H9 (cell line): ENCODE data around the gene PRKCZ. TPM values are rescaled to one million over a fixed set of nuclear protein-coding genes. Genes with fewer than 3 reads are reported as not detected.

Experiments used
- DNase-seq: peaks from one replicate; pipeline ENCODE4 v3.0.0-alpha.2; 2017
- H2AFZ ChIP-seq: one replicate; pipeline ENCODE4 v1.6.1; 2013; ENCODE audit warnings: mild to moderate bottlenecking, low read length, control low read depth, moderate library complexity
- H2AK5ac ChIP-seq: 2 replicates; pipeline ENCODE4 v1.6.1; 2013; ENCODE audit warnings: low read length, control low read depth, mixed read lengths; ENCODE audit not compliant: insufficient read length
- H2BK120ac ChIP-seq: one replicate; pipeline ENCODE4 v1.6.1; 2013; ENCODE audit warnings: low read depth, mild to moderate bottlenecking, low read length, control low read depth, inconsistent platforms; ENCODE audit not compliant: poor library complexity, severe bottlenecking
- H2BK12ac ChIP-seq: 2 replicates; pipeline ENCODE4 v1.6.1; 2013; ENCODE audit warnings: low read length, control low read depth, mixed read lengths, low read depth; ENCODE audit not compliant: insufficient read length
- H2BK15ac ChIP-seq: 2 replicates; pipeline ENCODE4 v1.6.1; 2013; ENCODE audit warnings: low read depth, low read length, control low read depth
- H2BK20ac ChIP-seq: one replicate; pipeline ENCODE4 v1.6.1; 2013; ENCODE audit warnings: low read depth, mild to moderate bottlenecking, low read length, control low read depth, inconsistent platforms; ENCODE audit not compliant: poor library complexity, severe bottlenecking
- H2BK5ac ChIP-seq: 2 replicates; pipeline ENCODE4 v1.6.1; 2013; ENCODE audit warnings: low read length, control low read depth, mixed read lengths; ENCODE audit not compliant: insufficient read length
- H3K14ac ChIP-seq: 2 replicates; pipeline ENCODE4 v1.6.1; 2013; ENCODE audit warnings: low read length, control low read depth; ENCODE audit not compliant: insufficient read depth
- H3K18ac ChIP-seq: 2 replicates; pipeline ENCODE4 v1.6.1; 2013; ENCODE audit warnings: low read depth, mild to moderate bottlenecking, mixed read lengths, low read length, control low read depth; ENCODE audit not compliant: insufficient read length
- H3K23ac ChIP-seq: 2 replicates; pipeline ENCODE4 v1.6.1; 2013; ENCODE audit warnings: low read length, control low read depth, mixed read lengths, low read depth; ENCODE audit not compliant: insufficient read length
- H3K23me2 ChIP-seq: 2 replicates; pipeline ENCODE4 v1.6.1; 2013; ENCODE audit warnings: low read depth, mild to moderate bottlenecking, mixed read lengths, low read length, control low read depth; ENCODE audit not compliant: insufficient read length, poor library complexity, severe bottlenecking
- H3K27ac ChIP-seq: 2 replicates; pipeline ENCODE4 v1.5.1; 2013; ENCODE audit warnings: low read length, control low read depth, mixed read lengths, low read depth; ENCODE audit not compliant: insufficient read length
- H3K27me3 ChIP-seq: 2 replicates; pipeline ENCODE4 v1.6.1; 2013; ENCODE audit warnings: low read length, control low read depth, inconsistent platforms; ENCODE audit not compliant: insufficient read depth
- H3K4ac ChIP-seq: 2 replicates; pipeline ENCODE4 v1.6.1; 2013; ENCODE audit warnings: low read depth, mild to moderate bottlenecking, control low read depth, inconsistent platforms, low read length, moderate library complexity
- H3K4me1 ChIP-seq: 2 replicates; pipeline ENCODE4 v1.6.1; 2013; ENCODE audit warnings: low read length, control low read depth, inconsistent platforms; ENCODE audit not compliant: insufficient read depth
- H3K4me2 ChIP-seq: 2 replicates; pipeline ENCODE4 v1.6.1; 2013; ENCODE audit warnings: low read length, control low read depth, mixed read lengths; ENCODE audit not compliant: insufficient read length, insufficient read depth
- H3K56ac ChIP-seq: 2 replicates; pipeline ENCODE4 v1.6.1; 2013; ENCODE audit warnings: low read depth, mild to moderate bottlenecking, mixed read lengths, low read length, control low read depth; ENCODE audit not compliant: insufficient read length
- H3K79me1 ChIP-seq: 2 replicates; pipeline ENCODE4 v1.6.1; 2013; ENCODE audit warnings: low read depth, mild to moderate bottlenecking, moderate library complexity, low read length, control low read depth, inconsistent platforms; ENCODE audit not compliant: insufficient read depth, poor library complexity, severe bottlenecking
- H3K79me2 ChIP-seq: 2 replicates; pipeline ENCODE4 v1.6.1; 2013; ENCODE audit warnings: low read length, control low read depth, inconsistent platforms; ENCODE audit not compliant: insufficient read depth
- H3K9ac ChIP-seq: 2 replicates; pipeline ENCODE4 v1.6.1; 2013; ENCODE audit warnings: low read length, control low read depth, mixed read lengths; ENCODE audit not compliant: insufficient read length; ENCODE audit errors: extremely low read depth
- H3K9me3 ChIP-seq: one replicate; pipeline ENCODE4 v1.6.1; 2013; ENCODE audit warnings: low read depth, low read length, inconsistent platforms; ENCODE audit not compliant: control insufficient read depth
- H3T11ph ChIP-seq: one replicate; pipeline ENCODE4 v1.6.1; 2013; ENCODE audit warnings: mild to moderate bottlenecking, low read length, control low read depth, inconsistent platforms
- H4K20me1 ChIP-seq: one replicate; pipeline ENCODE4 v1.6.1; 2013; ENCODE audit not compliant: control insufficient read depth, insufficient read length, insufficient read depth
- H4K5ac ChIP-seq: 2 replicates; pipeline ENCODE4 v1.6.1; 2013; ENCODE audit warnings: low read depth, mild to moderate bottlenecking, mixed read lengths, low read length, control low read depth; ENCODE audit not compliant: insufficient read length
- H4K8ac ChIP-seq: replicated peaks from 2 replicates; pipeline ENCODE4 v1.6.1; 2013; ENCODE audit warnings: low read length, control low read depth, mixed read lengths, low read depth; ENCODE audit not compliant: insufficient read length
- H4K91ac ChIP-seq: 2 replicates; pipeline ENCODE4 v1.6.1; 2013; ENCODE audit warnings: low read depth, mild to moderate bottlenecking, moderate library complexity, mixed read lengths, low read length, control low read depth; ENCODE audit not compliant: insufficient read length
- H3K27ac Mint-ChIP-seq, 3 experiments: 2 replicates in 2 of 3; 3 replicates in 1 of 3; pipeline ENCODE4 v1.8.0; 2020 to 2021; ENCODE audit warnings: mixed read lengths in 3 of 3, mild to moderate bottlenecking in 1 of 3, moderate library complexity in 1 of 3
- H3K27me3 Mint-ChIP-seq: 2 replicates; pipeline ENCODE4 v1.8.0; 2021; ENCODE audit warnings: low read depth, mild to moderate bottlenecking, moderate library complexity, mixed read lengths
- H3K36me3 Mint-ChIP-seq, 3 experiments: 2 replicates in 2 of 3; 3 replicates in 1 of 3; pipeline ENCODE4 v1.8.0; 2020 to 2021; ENCODE audit warnings: low read depth in 3 of 3, mixed read lengths in 3 of 3; ENCODE audit not compliant: insufficient read depth in 1 of 3
- H3K4me1 Mint-ChIP-seq, 2 experiments: 2 replicates each; pipeline ENCODE4 v1.8.0; 2020; ENCODE audit warnings: mixed read lengths in 2 of 2
- H3K4me3 Mint-ChIP-seq, 2 experiments: 2 replicates in 1 of 2; 3 replicates in 1 of 2; pipeline ENCODE4 v1.8.0; 2020 to 2021; ENCODE audit warnings: mild to moderate bottlenecking in 2 of 2, mixed read lengths in 2 of 2, moderate library complexity in 1 of 2
- H3K9me3 Mint-ChIP-seq, 2 experiments: 2 replicates in 1 of 2; 3 replicates in 1 of 2; pipeline ENCODE4 v1.8.0; 2020; ENCODE audit warnings: mild to moderate bottlenecking in 2 of 2, mixed read lengths in 2 of 2, moderate library complexity in 1 of 2
- CTCF ChIP-seq: fragments of 200-600 bp; sonication (generic); conservative IDR thresholded peaks from 3 replicates; pipeline ENCODE4 v1.8.0; 2021; ENCODE audit warnings: antibody characterized with exemption, mild to moderate bottlenecking
- WGBS: extraction: QIAGEN DNeasy Blood & Tissue Kit; methylation state at CpG from one replicate; pipeline ENCODE4 v1.1.7; 2013; ENCODE audit warnings: missing lambda C conversion rate, low lambda C conversion rate, mixed read lengths; ENCODE audit not compliant: insufficient read length; ENCODE audit errors: extremely low coverage; 5-methylcytosine and 5-hydroxymethylcytosine counted together
- total RNA-seq: library from RNA; stranded (reverse); gene quantifications from 2 replicates; pipeline ENCODE4 v1.2.1, GENCODE V29; 2021

PRKCZ gene
- total RNA-seq, 1 experiment from 2014 or later, result 48.4 TPM

GRCh38 chr1:2224170-2224584, 174.0 kb downstream of the PRKCZ start:
- DNase-seq, result no peak
- Histone ChIP-seq H4K8ac (no peak overlapping the region), H4K5ac (no peak overlapping the region), H3K14ac (no peak overlapping the region), H3K4ac (no peak overlapping the region), H3K27me3 (no peaks in the 10 kb centered on the region), H2BK15ac (no peak overlapping the region), H3K23ac (no peak overlapping the region), H2BK12ac (no peak overlapping the region), H3K56ac (no peak overlapping the region), H3K27ac (no peak overlapping the region), H3K79me2 (peaks cover 6% of the 10 kb centered on the region; the same call in 1 of the 2 replicates), H2BK20ac (no peak overlapping the region), H4K91ac (no peak overlapping the region), H3T11ph (no peak overlapping the region), H2BK5ac (no peak overlapping the region), H3K18ac (no peak overlapping the region), H3K79me1 (no peaks in the 10 kb centered on the region), H2AFZ (no peak overlapping the region), H3K4me2 (no peak overlapping the region), H3K9me3 (no peaks in the 10 kb centered on the region), H2AK5ac (no peak overlapping the region), H4K20me1 (no peaks in the 10 kb centered on the region), H3K23me2 (peaks cover 11% of the 10 kb centered on the region), H3K9ac (no peak overlapping the region), H3K4me1 (no peaks in the 10 kb centered on the region; the same call in 1 of the 2 replicates), H2BK120ac (no peak overlapping the region)
- Mint-ChIP-seq H3K9me3 (no peaks in the 10 kb centered on the region; a peak in 1 of 5 replicates), H3K27me3 (peaks cover 3% of the 10 kb centered on the region), H3K4me1 (peaks cover 7 to 11% of the 10 kb centered on the region in 2 experiments), H3K27ac (no peak overlapping the region), H3K4me3 (no peak overlapping the region), H3K36me3 (peaks cover 0 to 3% (median 2%) of the 10 kb centered on the region in 3 experiments; a peak in 4 of 7 replicates)
- TF ChIP-seq CTCF, result no peak
- no CpG with 5 or more reads among the region's 7 CpGs for WGBS
